VCaP (cell line): ENCODE data around the gene NUP35.

ENCODE experiments used
- H3K27ac ChIP-seq: fragments of 450-650 bp; 2 replicates; pipeline ENCODE4 v1.5.1; 2017
- TF ChIP-seq, protein P1 (sequence below): fragments of 450-650 bp; conservative IDR thresholded peaks from 2 replicates; pipeline ENCODE4 v1.5.1; 2017; ENCODE audit warnings: mild to moderate bottlenecking, moderate library complexity

NUP35 gene

DNA sequence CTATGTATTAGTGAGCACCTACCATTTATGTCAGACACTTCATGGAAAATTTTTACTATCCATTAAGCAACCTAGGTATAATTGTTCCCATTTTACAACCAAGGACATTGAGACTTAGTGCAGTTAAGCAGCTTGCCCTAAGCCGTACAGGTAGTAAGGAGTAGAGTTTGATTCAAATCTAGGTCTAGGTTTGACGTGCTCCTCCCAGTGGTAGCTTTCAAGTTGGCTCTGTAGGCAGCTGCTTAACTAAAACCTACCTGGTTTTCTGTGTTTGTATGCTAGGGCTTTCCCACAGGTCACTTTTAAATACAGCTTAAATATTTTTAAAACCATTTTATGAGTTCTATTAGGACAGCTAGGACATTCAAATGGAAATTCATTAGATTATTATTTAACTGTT lies 69.7 kb downstream of the NUP35 start:
- TF ChIP-seq, protein P1, sequence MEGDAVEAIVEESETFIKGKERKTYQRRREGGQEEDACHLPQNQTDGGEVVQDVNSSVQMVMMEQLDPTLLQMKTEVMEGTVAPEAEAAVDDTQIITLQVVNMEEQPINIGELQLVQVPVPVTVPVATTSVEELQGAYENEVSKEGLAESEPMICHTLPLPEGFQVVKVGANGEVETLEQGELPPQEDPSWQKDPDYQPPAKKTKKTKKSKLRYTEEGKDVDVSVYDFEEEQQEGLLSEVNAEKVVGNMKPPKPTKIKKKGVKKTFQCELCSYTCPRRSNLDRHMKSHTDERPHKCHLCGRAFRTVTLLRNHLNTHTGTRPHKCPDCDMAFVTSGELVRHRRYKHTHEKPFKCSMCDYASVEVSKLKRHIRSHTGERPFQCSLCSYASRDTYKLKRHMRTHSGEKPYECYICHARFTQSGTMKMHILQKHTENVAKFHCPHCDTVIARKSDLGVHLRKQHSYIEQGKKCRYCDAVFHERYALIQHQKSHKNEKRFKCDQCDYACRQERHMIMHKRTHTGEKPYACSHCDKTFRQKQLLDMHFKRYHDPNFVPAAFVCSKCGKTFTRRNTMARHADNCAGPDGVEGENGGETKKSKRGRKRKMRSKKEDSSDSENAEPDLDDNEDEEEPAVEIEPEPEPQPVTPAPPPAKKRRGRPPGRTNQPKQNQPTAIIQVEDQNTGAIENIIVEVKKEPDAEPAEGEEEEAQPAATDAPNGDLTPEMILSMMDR: no peak
- H3K27ac ChIP-seq: no peak overlapping the region

DNA sequence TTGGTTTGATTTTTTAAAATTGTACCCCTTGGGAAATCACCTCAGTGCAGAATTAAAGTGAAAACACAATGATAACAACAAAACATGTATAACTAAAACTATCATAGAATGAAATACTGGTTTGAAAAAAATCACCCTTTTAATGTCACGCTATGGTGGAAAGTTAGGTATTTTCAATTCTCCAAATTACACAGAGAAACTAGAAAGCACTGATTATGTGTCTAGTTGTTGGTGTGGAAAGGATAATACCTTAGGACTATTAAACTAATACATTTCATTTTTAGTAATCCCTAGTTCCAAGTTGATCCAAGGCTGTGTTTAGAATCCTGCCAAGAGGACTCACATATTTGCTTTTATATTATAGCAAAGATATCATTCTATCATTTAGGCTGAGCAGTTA lies 71.2 kb downstream of the NUP35 start:
- H3K27ac ChIP-seq: no peak overlapping the region
- TF ChIP-seq, protein P1: no peak

DNA sequence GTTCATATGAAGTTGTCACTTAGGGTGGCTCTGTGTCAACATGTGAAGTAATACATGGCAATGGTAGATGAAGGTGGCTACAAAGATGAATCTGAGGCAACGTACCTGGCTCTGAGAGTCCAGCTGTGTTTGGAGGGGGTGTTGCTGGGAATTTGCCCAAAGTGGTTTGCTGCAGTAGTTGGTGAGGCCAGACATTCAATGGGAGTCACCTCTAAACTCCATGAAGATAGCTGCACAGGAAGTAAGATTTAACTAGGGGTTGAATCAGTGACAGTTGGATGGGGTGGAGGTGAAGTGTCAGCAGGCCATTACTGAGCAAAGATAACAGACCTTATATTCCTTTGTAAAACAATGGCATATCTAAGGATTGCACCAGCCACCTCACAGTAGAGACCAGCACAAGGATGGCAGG lies 71.8 kb downstream of the NUP35 start:
- TF ChIP-seq, protein P1: no peak
- H3K27ac ChIP-seq: no peak overlapping the region

DNA sequence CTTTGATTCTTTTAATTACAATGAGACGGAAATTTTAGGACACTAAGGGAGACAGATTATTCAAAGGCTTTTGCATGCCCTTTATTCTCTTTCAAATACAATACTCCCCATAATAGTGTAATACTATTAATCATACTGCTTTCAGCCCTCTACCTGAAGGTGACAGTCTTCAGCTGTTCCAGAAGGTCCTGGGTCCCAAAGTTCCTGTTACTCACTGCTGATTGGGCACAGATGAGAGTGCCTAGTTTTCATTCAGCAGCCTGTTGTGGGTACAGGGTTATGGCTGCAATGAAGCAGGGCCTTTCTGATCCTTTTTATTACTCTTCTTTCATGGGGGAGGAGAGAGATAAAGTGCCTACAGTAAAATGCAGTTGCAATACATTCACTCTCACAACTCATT lies 80.2 kb downstream of the NUP35 start:
- TF ChIP-seq, protein P1: no peak
- no peak overlapping the region for H3K27ac ChIP-seq

DNA sequence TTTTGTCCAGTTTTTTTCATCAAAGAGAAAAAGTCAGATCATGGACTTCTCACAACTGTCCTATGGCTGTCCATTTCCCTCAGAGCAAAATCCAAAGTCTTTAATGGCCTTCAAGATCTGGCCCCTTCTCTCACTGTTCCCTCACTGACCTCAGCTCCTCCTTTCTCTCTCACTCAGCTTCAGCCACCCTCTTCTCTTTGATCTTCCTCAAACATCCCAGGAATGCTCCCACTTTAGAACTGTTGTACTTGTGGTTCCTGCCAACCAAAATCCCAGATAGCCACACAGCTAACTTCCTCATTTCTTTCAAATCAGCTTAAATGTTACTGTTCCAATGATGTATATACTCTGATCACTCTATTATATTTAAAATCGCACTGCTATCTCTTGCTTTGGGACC lies 82.9 kb downstream of the NUP35 start:
- TF ChIP-seq, protein P1: no peak
- no peak overlapping the region for H3K27ac ChIP-seq

DNA sequence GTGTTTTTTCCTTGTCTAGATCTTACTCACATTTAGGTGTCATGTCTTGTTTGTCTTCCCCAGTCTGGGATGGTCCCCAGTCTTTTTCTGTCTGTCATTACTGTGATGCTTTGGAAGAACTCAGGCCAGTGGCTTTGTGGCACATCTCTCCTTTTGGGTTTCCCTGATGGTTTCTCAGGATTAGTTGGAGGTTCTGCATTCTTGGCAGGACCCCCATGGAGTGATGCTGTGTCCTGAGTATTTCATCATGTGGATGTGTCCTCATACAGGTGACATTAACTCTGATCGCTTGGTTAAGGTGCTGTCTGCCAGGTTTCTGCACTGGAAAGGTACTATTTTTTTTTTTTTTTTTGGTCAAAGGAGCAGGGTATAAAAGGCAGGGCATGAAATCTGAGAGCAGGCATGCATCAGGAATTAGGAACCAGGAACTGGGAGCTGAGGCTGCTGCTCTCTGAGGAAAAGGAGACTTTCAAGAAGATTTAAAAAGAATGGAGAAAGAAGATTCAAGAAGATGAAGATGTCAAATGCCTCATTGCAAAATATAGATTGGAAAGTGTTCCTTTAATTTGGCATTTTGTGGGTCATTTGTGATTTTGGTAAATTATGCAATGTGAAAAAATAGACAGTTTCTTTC lies 85.3 kb downstream of the NUP35 start:
- TF ChIP-seq, protein P1: no peak
- no peak overlapping the region for H3K27ac ChIP-seq
